Suppressor macrophage treated with lipopolysaccharide for 4 hours (primary cell): ENCODE results near the gene TPPP3.

ENCODE experiments used
- DNase-seq: peaks from one replicate; pipeline ENCODE4 v3.0.0-alpha.2; 2020

Gene TPPP3

GRCh38 chr16:67403976-67404555, 10.8 kb upstream of the TPPP3 start:
- DNase-seq, result no peak

DNA sequence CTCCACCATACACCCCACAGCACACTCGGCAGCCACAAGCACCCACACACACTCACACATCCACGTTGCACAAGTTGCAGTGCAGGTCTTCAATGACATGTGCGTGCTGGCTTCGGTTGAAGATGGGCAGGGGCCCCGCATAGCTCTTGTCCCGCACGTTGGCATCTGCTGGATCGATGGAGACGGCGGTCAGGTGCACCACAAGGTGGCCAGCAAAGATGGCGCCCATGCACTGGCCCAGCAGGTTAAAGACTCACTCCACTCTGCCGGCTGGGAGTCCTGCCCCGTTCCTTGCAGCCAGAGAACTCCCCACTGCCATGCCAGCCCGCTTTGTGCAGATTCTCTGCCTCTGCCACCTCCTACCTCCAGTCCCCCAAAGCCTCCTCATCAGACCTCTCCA, 7.6 kb upstream of the TPPP3 start:
- DNase-seq, result no peak

GRCh38 chr16:67399749-67400704, 6.7 kb upstream of the TPPP3 start:
- DNase-seq, result no peak

DNA sequence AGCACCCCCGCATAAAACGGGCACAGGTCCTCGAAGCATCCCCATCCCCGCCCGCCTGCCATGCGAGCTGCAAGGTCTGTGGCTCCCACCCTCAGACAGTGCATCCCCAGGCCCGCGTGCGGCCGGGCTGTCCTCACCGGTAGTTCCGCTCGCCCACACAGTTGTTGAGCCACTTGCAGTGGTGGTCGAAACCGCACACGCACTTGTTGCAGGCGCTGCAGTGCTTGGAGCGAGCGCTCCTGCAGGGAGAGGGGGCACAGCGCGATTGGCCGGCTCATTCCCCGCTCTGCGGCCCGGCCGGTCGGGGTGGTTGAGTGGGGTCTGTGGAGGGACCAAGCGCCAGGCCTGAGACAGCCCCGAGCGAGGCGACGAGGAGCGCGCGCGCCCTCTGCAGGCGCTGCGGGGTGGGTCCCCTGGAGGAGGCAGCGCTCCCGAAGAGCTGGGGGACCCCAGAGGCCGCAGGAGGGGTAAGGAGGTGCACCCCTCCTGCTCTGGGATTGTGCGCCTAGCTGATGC, 6.0 kb upstream of the TPPP3 start:
- DNase-seq, result peak; percentile 59

DNA sequence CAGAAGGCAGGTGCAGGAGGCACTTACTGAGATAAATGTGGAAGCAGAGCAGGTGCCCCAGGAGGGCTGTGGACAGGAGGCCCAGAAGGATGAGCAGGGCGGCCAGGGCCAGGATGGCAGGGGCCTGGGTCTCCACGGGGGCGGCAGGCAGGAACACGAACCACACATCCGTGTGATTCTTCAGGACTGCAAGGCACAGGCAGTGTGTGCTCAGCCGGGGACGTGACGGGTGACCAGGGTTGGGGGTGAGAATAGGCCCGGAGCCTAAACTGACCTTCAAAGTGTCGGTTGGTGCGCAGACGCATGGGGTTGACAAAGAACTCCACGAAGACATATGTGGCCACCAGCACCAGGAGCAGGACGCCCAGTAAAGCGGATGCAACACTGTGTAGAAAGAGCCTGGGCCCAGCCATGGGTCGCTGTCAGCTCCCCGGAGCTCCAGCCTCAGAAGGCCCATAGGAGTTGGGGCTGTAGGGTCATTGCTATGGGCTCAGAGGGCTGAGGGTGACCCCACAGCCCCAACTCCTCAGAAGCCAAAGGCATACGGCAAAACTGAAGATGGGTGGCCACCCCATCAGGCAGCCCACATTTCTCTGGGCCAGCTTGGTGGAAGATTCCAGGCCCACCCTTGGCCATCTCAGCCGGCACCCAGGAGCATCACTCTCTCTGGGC, 5.4 kb upstream of the TPPP3 start:
- DNase-seq, result no peak

- DNase-seq, result no peak
These were observed 4.7 kb upstream of the TPPP3 start for GRCh38 chr16:67397812-67398545.

DNA sequence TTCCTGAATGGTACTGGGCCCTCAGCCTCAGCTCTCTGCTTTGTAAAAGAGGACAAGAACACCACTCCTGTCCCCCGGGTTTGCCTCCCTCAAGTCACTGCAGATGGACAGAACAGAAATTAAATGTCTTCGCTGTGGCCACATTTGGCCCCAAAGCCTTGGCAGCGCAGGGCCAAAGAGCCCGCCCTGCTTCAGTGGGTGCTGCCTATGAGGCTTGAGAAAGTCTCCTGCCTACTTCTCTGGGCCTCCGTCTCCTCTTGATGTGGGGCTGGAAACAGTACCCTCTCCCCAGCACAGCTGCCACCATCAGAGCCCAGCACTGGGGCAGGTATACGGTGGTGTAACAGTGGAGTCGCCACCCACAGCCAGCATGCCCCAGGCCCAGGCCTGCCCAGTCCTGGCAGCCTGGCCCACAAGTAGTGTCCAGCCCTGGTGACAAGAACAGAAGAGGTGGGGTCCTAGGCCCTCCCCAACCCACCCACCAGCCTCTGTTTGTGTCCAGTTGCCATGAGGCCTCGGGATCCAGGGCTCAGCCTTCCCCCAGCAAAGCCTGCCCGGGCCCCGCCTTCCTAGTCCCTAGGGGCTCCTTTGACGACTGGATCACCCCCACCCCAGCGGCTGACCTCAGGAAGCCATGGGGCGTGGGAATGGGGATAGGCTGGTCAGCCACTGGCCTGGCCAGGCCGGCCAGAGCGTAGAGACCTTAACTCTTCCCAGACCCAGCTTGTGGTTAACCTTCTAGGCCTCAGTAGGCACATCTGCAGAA, 3.9 kb upstream of the TPPP3 start:
- no peak for DNase-seq

DNA sequence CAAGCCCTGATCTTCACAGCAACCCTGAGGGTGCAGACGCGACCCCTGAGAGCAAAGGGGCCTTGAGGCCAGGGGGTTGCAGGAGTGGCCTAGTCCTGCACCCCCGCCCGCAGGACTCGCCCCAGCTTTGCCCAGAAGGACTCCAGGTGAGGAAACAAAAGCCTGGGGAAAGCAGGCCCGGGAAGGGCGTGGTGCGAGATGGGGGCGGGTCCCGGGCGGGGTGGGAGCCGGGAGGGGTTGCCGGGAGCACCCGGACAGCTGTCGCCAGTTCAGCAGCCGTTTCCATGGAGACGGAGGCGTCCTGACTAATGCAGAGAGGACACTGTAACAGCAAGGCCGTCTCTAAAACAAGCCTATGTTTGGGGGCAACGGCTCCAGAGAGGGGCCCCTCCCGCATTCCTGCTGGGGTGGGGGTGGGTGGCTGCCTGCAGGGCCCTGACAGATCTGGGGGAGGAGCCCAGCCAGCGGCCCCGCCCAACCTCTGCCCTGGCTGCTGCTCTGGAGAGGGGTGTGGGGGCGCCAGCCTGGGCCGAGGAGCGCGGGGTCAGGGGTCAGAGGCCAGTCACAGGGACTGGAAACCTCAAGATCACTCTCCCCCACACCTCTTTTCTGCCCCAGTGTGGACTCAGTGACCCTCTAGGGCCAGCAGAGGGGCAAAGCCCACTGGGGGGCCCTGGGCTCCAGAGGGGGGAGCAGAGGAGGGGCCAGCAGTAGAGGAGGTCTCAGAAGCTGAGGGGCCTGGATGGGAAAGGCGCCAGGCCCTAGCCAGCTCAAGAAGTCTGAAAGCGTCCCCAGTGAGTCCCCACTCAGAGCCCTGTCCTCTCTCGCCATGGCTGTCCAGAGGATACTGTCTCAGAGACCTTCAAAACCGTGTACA, 3.1 kb upstream of the TPPP3 start:
- no peak for DNase-seq

GRCh38 chr16:67395458-67396158, 2.3 kb upstream of the TPPP3 start:
- DNase-seq, result no peak

DNA sequence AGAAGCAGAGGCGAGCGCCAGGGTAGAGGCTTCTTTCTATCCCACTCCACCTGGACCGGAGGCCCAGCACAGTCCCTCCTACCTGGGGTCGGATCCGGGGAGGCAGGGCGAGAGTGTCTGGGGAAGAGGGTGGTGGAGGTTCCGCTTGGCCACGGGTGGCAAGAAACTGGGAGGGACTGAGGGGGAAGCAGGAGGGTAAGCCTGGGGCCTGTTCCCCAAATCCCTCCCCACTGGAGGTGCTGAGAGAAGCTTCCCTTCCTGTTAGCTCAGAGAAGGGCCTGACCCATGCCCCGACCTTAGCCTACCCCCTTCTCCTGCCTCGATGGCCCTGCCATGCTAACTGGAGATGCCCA, 1.8 kb upstream of the TPPP3 start:
- no peak for DNase-seq

DNA sequence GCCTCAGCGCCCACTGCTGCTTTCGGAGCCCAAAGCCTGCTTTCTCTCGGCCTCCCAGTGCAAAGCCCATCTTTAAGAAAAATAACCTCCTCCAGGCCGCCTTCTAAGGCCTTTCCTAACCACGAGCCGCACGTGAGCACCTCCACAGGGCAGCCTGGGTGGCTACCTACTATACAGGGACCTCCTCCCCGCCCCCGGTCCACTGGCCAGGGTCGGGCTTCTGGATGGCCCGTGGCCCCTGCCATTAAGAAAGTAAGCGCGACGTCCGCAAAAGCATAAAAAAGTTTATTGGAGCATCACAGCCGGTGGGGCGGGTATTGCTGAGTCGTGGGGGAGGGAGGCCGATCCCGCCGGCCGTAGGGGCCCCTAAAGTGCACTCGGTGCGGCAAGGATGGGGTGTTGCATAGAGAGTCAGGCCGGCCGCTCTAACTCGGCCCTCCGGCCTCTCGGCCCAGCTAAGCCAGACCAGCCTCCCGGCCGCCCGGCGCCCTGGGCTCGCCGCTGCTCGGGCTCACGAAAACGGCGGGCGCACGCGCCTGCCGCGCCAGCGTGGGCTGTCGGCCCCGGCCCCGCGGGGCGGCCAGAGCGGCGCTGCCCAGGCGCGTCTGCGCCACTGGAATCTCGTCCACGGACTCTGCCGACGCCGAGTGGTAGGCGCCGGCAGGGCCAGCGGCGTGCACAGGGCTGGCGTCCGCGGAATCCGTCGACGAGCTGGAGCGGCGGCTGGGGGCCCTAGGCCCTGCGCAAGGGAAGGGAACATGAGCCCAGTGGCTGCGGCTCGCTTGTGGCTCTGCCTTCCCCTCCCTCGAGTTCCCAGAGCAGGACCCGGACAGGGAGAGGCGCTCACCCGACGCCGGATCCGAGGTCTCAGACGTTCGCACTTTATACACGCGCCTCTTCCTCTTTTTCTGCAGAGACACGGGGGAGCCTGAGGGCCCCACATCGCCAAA, 1.1 kb upstream of the TPPP3 start:
- DNase-seq, result peak; percentile 60

- no peak for DNase-seq
These were observed 473 bp upstream of the TPPP3 start for GRCh38 chr16:67393788-67394154.

DNA sequence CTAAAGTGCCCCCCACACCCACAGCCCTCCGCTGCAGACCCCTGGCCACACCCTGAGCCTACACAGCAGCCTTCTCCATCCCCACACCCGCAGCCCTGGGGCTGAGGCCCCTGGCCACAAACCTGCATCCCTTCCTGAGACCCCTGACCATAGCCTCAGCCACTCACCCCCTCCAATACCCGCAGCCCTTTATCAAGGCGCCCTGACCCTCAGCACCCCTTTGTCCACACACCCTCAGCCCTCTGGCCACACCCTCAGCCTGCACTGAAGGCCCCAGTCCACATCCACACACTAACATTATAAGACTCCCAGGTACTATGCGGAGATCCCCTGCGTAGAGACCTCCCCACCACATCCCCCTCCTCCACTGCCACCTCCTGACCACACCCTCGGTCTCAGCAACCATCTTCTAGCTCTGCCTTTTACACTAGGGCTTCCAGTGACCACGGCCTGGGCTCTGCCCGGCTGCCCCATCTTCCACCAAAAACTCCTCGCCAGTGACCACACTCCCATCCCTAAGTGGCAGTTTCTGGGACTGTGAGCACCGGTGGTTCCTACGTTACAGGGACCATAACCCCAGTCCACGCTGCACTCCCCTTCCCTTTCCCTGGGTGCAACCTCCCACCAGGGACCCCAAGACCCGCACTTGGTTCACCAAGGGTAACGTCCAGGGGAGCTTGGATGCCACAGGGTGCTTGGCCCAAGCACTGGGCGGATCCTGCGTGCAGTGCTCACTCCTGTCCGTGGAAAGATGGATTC, 818 bp downstream of the TPPP3 start:
- no peak for DNase-seq

DNA sequence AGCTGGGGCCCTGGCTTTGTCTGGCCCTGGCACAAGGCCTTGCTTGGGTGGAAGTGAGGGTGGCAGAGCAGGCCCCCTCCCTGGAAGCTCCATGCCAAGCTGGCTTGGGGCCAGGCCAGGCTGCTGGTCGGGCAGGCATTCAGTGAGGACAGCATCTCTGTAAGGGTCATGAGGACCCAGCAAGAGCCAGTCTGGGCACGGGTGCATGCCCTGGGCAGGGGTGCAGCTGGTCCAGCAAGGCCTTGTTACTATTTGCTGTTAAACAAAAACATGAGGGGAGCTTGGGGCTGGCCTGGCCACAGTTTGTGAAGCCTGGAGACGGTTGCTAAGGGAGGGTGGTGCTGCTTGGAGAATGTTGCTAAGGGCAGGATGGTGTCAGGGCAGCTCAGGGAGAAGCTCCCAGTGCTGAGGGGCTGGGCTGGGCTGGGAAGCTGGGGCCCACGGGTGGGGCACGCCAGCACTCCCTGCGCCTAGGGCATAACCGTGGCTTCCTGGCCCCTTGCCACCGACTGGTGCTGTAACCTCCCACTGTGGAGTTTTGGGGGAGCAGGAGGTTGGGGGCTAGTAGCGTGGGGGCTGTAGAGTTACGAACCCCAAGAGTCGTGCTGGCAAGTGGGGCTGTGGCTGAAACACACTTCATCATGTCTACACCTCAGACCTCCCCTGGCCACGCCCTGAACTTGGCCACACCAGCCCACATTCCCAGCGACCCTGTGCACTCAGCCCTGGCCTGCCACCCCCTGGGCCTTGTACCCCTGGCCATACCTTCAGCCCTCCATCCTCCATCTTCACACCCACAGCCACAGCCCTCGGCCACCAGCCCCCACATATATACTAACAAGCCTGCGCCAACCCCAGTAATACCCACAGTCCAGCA, 1.6 kb downstream of the TPPP3 start:
- DNase-seq, result no peak

DNA sequence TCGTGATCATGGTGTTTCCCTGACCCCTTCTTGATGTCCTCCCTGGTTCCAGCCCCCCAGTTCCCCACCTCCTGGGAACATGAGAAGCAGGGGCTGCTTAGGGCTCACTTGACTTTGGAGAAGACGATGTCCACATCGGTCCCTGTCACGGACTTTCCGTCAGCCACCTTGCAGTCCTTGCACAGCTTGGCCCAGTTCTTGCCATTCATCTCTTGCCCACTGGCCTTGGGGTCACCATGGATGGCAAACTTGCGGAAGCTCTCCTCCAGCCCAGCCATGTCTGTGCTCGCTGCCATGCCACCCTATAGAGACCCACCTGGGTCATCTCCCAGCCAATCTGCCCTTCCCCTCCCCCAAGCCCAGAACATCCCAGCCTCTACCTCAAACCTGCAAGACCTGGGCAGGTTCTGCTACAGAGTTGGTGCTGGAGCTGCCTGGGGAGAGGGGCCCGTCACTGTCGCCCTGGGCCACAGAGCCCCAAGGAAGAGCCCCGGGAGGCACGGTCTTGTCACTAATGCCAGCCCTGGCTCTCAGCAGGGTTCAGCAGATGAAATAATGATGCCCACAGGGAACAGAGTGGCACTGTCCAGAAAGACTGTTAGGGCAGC, 2.4 kb downstream of the TPPP3 start:
- no peak for DNase-seq

DNA sequence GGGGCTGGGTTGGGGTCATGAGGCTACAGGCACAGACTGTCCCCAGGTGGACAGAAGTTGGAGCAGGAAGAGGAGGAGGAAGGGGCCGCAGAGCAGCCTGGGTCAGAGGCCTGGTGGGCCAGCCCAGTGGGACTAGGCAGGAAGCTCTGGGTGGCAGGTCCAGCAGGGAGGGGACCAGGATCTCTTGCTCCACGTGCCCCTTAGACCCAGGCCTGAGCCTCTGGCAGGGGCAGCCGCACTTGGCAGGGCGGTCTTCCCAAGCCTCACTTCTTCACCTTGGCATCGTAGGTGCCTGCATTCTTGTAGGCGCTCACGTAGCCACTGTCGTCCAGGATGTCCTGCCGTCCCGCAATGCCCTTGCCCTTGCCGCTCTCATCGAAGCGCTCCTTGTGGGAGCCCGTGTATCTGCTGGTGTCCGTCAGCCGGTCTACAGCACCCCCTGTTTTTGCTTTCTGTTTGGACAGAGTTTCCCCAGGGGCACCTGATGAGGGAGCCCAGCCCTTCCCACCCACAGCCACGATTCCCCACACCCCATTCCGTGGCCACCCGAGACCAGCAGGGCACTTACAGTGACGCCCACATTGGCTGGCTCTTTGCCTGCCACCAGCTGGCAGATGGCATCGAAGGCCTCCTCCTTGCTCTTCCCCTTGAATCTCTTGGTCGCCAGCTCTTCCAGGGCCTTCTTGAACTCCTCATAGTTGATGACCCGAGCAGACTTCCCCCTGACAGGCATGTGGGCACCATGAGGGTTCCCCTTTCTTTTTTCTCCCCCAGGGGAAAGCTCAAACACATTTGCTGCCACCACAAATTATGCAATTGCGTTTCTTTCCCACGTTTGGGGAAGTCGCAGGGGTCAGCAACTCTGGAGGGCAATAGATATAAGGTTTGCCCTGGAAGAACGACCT, 3.1 kb downstream of the TPPP3 start:
- DNase-seq, result peak; percentile 92
